NB4 (cell line): ENCODE data around the gene TFR2.

ENCODE experiments used
- MYC ChIP-seq: IDR thresholded peaks from 2 replicates; pipeline ENCODE4 v1.6.1; 2011; ENCODE audit warnings: low read depth, low read length
- POLR2A ChIP-seq: IDR thresholded peaks from 2 replicates; pipeline ENCODE4 v1.6.1; 2011; ENCODE audit warnings: mild to moderate bottlenecking; ENCODE audit not compliant: insufficient read length; ENCODE audit errors: extremely low read depth
- TF ChIP-seq, protein P1 (sequence below): IDR thresholded peaks from one replicate; pipeline ENCODE4 v1.5.1; 2012; ENCODE audit warnings: low read depth, low read length
- TF ChIP-seq, protein P2 (sequence below): IDR thresholded peaks from 2 replicates; pipeline ENCODE4 v1.6.1; 2011; ENCODE audit warnings: low read depth, low read length

DNA sequence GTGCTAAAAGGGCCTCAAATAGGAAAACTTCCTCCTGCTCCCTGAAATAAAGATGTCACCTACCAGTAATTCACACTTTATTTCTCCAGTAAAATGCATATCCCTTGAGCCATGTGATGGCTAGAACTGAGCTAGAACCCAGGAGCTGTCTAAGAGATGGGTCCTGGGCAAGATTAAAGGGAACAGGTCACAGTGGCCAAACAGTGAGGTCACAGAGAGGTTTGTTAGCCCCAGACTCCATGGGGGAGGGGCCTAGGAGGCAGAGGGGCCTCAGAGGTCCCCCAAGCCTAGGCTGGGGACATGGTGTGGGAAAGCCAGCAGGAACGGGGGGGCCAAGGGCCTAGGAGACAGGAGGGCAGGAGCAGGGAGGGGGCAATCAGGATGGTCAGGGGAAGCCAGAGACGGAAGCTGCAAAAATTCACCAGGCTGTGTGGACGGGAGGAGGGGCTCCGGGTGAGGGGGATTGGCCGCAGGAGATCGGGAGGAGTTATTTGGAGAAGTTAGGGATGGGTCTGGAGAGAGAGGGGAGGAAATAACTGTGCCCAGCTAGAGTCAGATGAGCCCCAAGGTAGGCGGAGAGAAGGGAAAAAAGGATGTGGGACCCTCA, 51.9 kb downstream of the TFR2 start:
- TF ChIP-seq, protein P1, sequence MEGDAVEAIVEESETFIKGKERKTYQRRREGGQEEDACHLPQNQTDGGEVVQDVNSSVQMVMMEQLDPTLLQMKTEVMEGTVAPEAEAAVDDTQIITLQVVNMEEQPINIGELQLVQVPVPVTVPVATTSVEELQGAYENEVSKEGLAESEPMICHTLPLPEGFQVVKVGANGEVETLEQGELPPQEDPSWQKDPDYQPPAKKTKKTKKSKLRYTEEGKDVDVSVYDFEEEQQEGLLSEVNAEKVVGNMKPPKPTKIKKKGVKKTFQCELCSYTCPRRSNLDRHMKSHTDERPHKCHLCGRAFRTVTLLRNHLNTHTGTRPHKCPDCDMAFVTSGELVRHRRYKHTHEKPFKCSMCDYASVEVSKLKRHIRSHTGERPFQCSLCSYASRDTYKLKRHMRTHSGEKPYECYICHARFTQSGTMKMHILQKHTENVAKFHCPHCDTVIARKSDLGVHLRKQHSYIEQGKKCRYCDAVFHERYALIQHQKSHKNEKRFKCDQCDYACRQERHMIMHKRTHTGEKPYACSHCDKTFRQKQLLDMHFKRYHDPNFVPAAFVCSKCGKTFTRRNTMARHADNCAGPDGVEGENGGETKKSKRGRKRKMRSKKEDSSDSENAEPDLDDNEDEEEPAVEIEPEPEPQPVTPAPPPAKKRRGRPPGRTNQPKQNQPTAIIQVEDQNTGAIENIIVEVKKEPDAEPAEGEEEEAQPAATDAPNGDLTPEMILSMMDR = no peak
- TF ChIP-seq POLR2A (no peak), MYC (no peak)
- TF ChIP-seq, protein P2, sequence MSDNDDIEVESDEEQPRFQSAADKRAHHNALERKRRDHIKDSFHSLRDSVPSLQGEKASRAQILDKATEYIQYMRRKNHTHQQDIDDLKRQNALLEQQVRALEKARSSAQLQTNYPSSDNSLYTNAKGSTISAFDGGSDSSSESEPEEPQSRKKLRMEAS = no peak
